PC-9 (cell line): Measurements from ENCODE around the gene LIX1.

Experiments used
- CTCF ChIP-seq: fragments of 200-600 bp; sonication (generic); conservative IDR thresholded peaks from 2 replicates; pipeline ENCODE4 v1.6.1; 2017; ENCODE audit warnings: mixed run types, antibody characterized with exemption, mild to moderate bottlenecking, moderate library complexity
- EZH2 ChIP-seq: fragments of 200-600 bp; sonication (generic); IDR thresholded peaks from 2 replicates; pipeline ENCODE4 v1.8.0; 2017; ENCODE audit warnings: antibody characterized with exemption, low read depth

- TF ChIP-seq CTCF = no peak
- no peak for TF ChIP-seq EZH2
Observed at GRCh38 chr5:97105501-97106215, 36.8 kb downstream of the LIX1 start.
